ENCODE data around the gene PIGB. TPM values are rescaled to one million over a fixed set of nuclear protein-coding genes. Genes with fewer than 3 reads are reported as not detected.

Gene PIGB
- total and polyA plus RNA-seq, 2 donors, result 8.5 to 14.1 TPM

DNA sequence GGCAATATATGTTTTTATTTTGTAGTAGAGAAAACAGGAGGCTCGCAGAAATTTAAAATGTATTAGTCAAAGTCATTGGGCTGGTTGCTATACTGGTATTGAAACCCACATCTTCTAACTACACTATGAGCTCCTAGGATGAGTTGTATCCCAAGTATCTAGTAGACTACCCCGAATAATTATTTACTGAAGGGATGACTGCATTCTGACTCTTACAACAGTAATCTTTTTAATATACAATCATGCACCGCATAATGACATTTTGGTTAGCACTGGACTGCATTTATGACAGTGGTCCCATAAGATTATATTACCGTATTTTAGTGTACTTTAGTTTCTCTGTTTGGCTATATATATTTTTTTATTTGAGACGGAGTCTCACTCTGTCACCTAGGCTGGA is 15.3 kb downstream of the PIGB start:
- Histone ChIP-seq H3K4me1 (ENCODE audit: insufficient read depth) (no peaks in the 10 kb centered on the region), H3K36me3 (ENCODE audit: insufficient read depth) (no peaks in the 10 kb centered on the region), H3K4me3 (ENCODE audit: low read depth, low read length) (no peak overlapping the region), H3K27ac (ENCODE audit: low read depth) (no peak overlapping the region)
- no peak for DNase-seq (ENCODE audit: extremely low spot score)
- 96% methylated on average over 5 of the region's 5 CpGs for WGBS

DNA sequence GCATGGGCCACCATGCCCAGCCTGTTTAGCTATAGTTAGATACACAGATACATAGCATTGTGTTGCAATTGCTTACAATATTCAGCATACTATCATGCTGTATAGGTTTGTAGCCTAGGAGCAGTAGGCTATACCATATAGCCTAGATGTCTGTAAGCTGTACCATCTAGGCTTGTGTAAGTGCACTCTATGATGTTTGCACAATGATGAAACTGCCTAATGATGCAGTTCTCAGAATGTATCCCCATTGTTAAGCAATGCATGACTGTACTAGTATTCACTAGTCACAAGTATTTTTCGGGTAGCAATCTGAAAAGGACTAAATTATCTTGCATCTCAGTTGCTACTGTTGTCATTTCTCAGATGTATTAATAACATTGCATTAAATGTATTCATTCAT is 16.0 kb downstream of the PIGB start:
- no peak overlapping the region for H3K4me3 ChIP-seq (ENCODE audit: low read depth, low read length)
- DNase-seq (ENCODE audit: extremely low spot score), result no peak
- H3K4me1 ChIP-seq (ENCODE audit: insufficient read depth), result no peaks in the 10 kb centered on the region
- 97% methylated on average over 1 of the region's 1 CpG for WGBS
- no peak overlapping the region for H3K27ac ChIP-seq (ENCODE audit: low read depth)
- no peaks in the 10 kb centered on the region for H3K36me3 ChIP-seq (ENCODE audit: insufficient read depth)

DNA sequence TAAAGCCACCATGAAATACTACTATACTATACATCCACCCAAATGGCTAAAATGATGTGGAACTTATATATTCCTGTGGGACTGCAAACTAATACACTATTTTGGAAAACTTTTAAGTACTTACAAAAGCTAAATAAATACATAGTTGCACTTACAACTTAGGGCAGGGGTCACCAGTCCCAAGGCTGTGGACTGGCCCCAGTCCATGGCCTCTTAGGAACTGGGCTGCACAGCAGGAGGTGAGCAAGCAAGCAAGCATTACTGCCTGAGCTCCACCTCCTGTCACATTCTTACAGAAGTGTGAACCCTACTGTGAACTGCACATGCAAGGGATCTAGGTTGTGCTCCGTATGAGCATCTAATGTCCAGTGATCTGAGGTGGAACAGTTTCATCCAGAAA is 18.1 kb downstream of the PIGB start:
- 83% methylated on average over 1 of the region's 1 CpG for WGBS
- Histone ChIP-seq H3K4me1 (ENCODE audit: insufficient read depth) (no peaks in the 10 kb centered on the region), H3K4me3 (ENCODE audit: low read depth, low read length) (no peak overlapping the region), H3K36me3 (ENCODE audit: insufficient read depth) (peaks cover 2% of the 10 kb centered on the region), H3K27ac (ENCODE audit: low read depth) (no peak overlapping the region)
- no peak for DNase-seq (ENCODE audit: extremely low spot score)

DNA sequence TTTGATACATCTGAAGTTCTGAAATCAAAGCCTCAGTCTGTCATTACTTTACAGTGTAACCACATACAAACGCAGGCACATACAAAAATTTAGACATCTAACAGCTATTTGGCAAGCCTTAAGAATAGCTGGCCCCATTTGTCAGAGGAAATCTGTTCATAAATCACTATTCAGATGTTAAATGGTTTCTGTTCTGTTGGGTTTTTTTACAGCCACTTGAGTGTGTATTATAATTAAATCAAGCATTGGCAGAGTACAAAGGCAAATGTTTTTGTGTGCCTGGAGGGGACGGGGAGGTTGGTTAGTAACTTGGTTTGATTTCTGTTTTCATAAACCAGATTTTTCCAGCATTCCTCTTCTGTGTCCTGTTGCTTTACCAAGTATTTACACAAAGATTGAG is 24.1 kb downstream of the PIGB start:
- H3K4me3 ChIP-seq (ENCODE audit: low read depth, low read length), result no peak overlapping the region
- H3K27ac ChIP-seq (ENCODE audit: low read depth), result no peak overlapping the region
- no peaks in the 10 kb centered on the region for H3K4me1 ChIP-seq (ENCODE audit: insufficient read depth)
- DNase-seq (ENCODE audit: extremely low spot score), result peak; percentile 17
- 45% methylated on average over 2 of the region's 2 CpGs for WGBS
- peaks cover 4% of the 10 kb centered on the region for H3K36me3 ChIP-seq (ENCODE audit: insufficient read depth)

DNA sequence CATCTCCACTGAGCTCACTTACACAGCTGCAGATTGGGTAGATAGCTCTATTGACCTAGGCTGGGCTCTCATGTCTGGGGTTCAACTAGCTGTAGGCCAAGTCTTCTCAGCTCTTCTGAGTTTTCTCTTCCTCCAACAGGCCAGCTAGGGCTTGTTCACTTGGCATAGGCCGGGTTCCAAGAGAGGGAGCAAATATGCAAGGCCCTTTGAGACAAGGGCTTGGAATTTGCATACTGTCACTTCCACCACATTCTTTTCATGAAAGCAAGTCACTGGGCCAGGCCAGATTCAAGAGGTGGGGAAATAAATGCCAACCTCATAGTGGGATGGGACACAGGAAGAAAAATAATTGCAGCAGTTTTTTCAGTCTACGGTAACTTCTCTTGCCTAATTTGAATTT is 25.2 kb downstream of the PIGB start:
- no peaks in the 10 kb centered on the region for H3K4me1 ChIP-seq (ENCODE audit: insufficient read depth)
- H3K4me3 ChIP-seq (ENCODE audit: low read depth, low read length), result no peak overlapping the region
- H3K36me3 ChIP-seq (ENCODE audit: insufficient read depth), result peaks cover 4% of the 10 kb centered on the region
- no peak for DNase-seq (ENCODE audit: extremely low spot score)
- WGBS, result 88% methylated on average over 2 of the region's 2 CpGs
- H3K27ac ChIP-seq (ENCODE audit: low read depth), result no peak overlapping the region

DNA sequence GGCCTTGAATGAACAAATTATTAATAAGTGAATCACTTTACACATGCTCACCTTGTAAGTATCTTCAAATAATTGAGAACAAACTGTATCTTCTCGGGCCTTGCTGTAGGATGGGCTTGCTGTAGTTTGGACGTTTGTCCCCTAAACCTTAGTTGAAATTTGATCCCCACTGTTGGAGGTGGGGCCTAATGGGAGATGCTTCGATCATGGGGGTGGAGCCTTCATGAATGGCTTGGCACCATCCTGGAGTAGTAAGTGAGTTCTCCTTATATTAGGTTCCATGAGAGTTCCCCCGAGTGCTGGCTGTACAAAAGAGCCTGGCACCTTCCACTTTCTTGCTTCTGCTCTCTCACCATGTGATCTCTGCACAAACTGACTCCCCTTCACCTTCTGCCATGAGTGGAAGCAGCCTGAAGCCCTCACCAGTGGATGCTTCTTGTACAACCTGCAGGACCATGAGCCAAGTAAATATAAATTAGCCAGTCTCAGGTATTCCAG is 29.3 kb downstream of the PIGB start:
- Histone ChIP-seq H3K27ac (ENCODE audit: low read depth) (no peak overlapping the region), H3K4me3 (ENCODE audit: low read depth, low read length) (no peak overlapping the region), H3K36me3 (ENCODE audit: insufficient read depth) (peaks cover 2% of the 10 kb centered on the region), H3K4me1 (ENCODE audit: insufficient read depth) (no peaks in the 10 kb centered on the region)
- WGBS, result 68% methylated on average over 4 of the region's 4 CpGs
- no peak for DNase-seq (ENCODE audit: extremely low spot score)

DNA sequence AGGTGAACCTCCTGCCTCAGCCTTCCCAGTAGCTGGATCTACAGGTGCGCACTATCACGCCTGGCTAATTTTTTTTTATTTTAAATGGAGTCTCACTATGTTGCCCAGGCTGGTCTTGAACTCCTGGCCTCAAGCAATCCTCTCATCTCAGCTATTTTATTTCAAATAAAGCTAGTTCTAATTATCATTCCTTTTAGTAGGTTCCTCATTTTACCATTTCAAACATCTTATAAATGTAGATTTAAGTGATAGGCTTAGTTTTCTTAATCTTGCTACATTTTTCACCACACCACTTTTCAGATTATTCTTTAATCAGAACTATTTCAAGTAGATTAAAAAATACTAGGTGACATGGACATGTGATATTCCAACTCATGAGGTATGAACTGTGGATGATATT is 30.3 kb downstream of the PIGB start:
- Histone ChIP-seq H3K4me3 (ENCODE audit: low read depth, low read length) (no peak overlapping the region), H3K27ac (ENCODE audit: low read depth) (no peak overlapping the region), H3K4me1 (ENCODE audit: insufficient read depth) (no peaks in the 10 kb centered on the region), H3K36me3 (ENCODE audit: insufficient read depth) (no peaks in the 10 kb centered on the region)
- no peak for DNase-seq (ENCODE audit: extremely low spot score)
- 100% methylated on average over 2 of the region's 2 CpGs for WGBS

DNA sequence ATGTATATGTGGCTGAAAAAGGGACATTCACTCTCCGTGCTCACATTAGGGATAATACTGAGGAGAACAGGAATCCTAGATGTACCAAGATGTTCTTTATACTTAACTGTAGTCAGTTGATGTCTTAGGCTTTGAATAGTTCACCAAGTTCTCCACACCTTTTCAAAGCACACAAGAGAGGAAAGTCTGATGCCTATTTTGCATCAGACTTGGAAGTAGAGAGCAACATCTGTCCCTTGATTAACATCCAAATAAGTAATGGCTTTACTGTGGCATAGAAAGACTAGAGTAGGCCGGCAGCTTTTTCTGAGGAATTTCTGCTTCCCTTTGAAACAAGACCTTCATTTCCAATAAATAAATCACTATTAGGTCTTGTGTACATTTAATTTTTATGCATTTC is 34.0 kb downstream of the PIGB start:
- Histone ChIP-seq H3K36me3 (ENCODE audit: insufficient read depth) (peaks cover 2% of the 10 kb centered on the region), H3K4me3 (ENCODE audit: low read depth, low read length) (no peak overlapping the region), H3K4me1 (ENCODE audit: insufficient read depth) (no peaks in the 10 kb centered on the region), H3K27ac (ENCODE audit: low read depth) (no peak overlapping the region)
- no peak for DNase-seq (ENCODE audit: extremely low spot score)
- 58% methylated on average over 2 of the region's 2 CpGs for WGBS

DNA sequence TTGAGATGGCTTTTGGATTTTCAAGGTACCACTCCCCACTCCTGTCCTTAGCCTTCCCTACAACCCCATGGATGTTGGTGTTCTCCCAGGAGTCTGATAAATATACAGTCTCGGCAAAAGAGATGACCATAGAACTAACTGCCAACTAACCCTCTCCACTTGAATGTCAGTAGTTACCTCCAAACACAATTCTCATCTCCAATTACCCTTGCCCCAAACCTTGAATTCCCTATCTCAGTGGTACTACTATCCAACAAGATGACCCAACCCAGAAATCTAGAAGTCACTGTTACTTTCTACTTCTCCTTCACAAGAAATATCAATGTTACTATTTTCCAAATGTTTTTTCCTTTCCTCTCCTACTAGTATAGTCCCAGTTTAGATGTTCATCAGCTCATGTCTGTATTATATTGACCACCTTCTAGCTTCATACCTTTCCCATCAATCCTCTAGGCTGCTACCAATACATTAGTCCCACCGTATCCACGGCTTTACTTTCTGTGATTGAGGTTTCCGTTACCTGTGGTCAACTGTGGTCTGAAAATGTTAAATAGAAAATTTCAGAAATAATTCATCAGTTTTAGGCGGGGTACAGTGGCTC is 38.1 kb downstream of the PIGB start:
- H3K27ac ChIP-seq (ENCODE audit: low read depth), result no peak overlapping the region
- no peaks in the 10 kb centered on the region for H3K4me1 ChIP-seq (ENCODE audit: insufficient read depth)
- no peak overlapping the region for H3K4me3 ChIP-seq (ENCODE audit: low read depth, low read length)
- WGBS, result 96% methylated on average over 5 of the region's 5 CpGs
- no peak for DNase-seq (ENCODE audit: extremely low spot score)
- H3K36me3 ChIP-seq (ENCODE audit: insufficient read depth), result peaks cover 2% of the 10 kb centered on the region

DNA sequence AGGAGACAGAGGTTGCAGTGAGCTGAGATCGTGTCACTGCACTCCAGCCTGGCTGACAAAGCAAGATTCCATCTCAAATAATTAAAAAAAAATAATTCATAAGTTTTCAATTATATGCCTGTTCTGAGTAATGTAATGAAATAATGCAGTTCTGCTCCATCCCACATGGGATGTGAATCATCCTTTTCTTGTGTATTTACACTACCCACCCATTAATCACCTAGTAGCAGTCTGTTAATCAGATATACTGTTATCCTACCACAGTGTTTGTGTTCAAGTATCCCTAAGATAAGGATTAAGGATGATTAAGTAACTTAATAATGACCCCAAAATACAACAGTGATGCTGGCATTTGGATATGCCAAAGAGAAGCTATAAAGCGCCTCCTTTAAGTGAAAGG is 38.8 kb downstream of the PIGB start:
- 94% methylated on average over 2 of the region's 2 CpGs for WGBS
- H3K27ac ChIP-seq (ENCODE audit: low read depth), result no peak overlapping the region
- H3K36me3 ChIP-seq (ENCODE audit: insufficient read depth), result peaks cover 3% of the 10 kb centered on the region

DNA sequence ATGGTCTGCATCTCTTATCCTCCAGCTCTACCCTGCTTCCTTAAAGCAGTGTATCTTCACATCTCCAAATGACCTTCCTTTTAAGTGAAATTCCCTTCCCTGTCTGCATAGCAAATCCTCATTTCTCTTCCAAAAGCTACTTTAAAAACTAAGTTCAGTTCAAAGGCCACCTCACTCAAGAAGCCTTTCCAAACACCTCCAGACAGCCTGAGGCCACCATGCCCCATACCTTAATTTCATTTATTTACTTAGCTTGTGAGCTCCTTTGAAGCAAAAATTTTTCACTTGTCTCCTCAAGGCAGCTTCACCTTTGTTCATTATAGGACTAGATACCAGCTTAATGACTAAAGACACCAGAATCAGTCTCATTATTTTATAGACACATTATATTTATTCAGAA is 39.4 kb downstream of the PIGB start:
- no peak for DNase-seq (ENCODE audit: extremely low spot score)
- peaks cover 4% of the 10 kb centered on the region for H3K36me3 ChIP-seq (ENCODE audit: insufficient read depth)
- H3K4me1 ChIP-seq (ENCODE audit: insufficient read depth), result no peaks in the 10 kb centered on the region
- H3K27ac ChIP-seq (ENCODE audit: low read depth), result no peak overlapping the region
- no peak overlapping the region for H3K4me3 ChIP-seq (ENCODE audit: low read depth, low read length)

More for the DNA sequence above, 38.8 kb downstream of the PIGB start:
- Histone ChIP-seq H3K4me1 (ENCODE audit: insufficient read depth) (no peaks in the 10 kb centered on the region), H3K4me3 (ENCODE audit: low read depth, low read length) (no peak overlapping the region)
- no peak for DNase-seq (ENCODE audit: extremely low spot score)

DNA sequence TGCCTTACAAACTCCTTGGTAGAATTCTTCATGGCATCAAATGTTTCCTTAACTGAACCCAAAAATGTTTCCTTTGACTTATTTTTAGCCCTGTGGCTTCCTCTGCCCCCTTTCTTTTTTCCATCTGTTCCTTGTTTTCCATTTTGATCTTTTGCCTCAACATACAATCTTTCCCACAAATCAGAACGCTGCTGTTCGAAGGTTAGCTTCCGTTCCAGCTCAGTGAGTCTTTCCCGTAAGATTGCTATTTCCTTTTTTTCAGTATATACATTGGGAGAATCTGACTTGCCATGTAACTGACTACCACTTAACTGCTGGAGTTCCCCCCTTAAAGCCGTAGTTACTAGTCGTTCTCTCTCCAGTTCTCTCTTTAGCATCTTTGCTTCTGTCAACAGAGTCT is 41.2 kb downstream of the PIGB start:
- no peak overlapping the region for H3K4me3 ChIP-seq (ENCODE audit: low read depth, low read length)
- H3K36me3 ChIP-seq (ENCODE audit: insufficient read depth), result peaks cover 4% of the 10 kb centered on the region
- H3K4me1 ChIP-seq (ENCODE audit: insufficient read depth), result no peaks in the 10 kb centered on the region
- 63% methylated on average over 6 of the region's 6 CpGs for WGBS
- no peak for DNase-seq (ENCODE audit: extremely low spot score)
- no peak overlapping the region for H3K27ac ChIP-seq (ENCODE audit: low read depth)

DNA sequence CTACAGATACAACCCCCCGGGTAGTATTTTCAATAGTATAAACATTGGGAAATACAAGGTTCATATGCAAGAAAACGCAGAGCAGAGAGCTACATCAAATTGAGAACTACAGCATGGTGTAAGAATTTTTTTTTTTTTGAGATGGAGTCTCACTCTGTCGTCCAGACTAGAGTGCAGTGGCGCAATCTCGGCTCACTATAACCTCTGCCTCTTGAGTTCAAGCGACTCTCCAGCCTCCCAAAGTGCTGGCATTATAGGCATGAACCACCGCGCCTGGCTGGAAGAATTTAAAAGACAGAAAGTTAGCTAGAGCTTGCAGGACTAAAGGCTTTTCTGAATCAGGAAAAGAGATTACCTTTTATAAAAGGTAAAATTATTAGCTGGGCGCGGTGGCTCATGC is 42.0 kb downstream of the PIGB start:
- Histone ChIP-seq H3K36me3 (ENCODE audit: insufficient read depth) (peaks cover 4% of the 10 kb centered on the region), H3K27ac (ENCODE audit: low read depth) (no peak overlapping the region), H3K4me1 (ENCODE audit: insufficient read depth) (no peaks in the 10 kb centered on the region), H3K4me3 (ENCODE audit: low read depth, low read length) (no peak overlapping the region)
- DNase-seq (ENCODE audit: extremely low spot score), result no peak
- WGBS, result 82% methylated on average over 10 of the region's 10 CpGs

DNA sequence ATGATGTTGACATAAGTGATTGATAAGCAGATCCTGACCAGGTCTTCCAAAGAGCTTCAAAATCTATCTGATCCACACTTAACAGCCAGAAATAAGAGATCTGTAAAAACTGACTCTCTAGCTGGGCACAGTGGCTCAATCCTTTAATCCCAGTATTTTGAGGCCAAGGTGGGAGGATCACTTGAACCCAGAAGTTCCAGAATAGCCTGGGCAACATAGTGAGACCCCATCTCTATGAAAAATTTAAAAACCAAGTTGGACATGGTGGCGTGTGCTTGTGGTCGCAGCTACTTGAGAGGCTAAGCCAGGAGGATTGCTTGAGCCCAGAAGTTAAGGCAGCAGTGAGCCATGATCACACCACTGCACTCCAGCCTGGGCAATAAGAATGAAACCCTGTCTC is 43.6 kb downstream of the PIGB start:
- 97% methylated on average over 2 of the region's 2 CpGs for WGBS
- H3K36me3 ChIP-seq (ENCODE audit: insufficient read depth), result peaks cover 1% of the 10 kb centered on the region
- no peak for DNase-seq (ENCODE audit: extremely low spot score)
- no peak overlapping the region for H3K27ac ChIP-seq (ENCODE audit: low read depth)
- H3K4me3 ChIP-seq (ENCODE audit: low read depth, low read length), result no peak overlapping the region
- H3K4me1 ChIP-seq (ENCODE audit: insufficient read depth), result no peaks in the 10 kb centered on the region

DNA sequence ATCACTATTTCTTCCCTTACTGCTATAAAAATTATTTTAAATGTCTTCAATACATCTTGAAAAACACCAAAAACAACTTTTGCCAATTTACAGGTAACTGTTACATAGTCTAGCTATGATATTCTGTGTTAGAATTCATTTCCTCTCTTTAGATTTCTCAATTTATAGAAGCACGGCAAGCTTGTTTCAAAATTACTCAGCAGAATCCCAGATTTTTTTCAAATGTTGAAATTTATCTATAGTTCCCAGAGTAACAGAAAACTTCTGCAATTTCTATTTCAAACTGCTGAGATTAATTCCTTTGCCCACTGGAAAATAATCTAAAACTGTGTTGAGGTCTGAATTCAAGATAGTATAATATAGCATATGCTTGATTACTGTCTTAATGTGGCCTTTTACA is 48.0 kb downstream of the PIGB start:
- H3K36me3 ChIP-seq (ENCODE audit: insufficient read depth), result peaks cover 3% of the 10 kb centered on the region
- H3K27ac ChIP-seq (ENCODE audit: low read depth), result no peak overlapping the region
- H3K4me3 ChIP-seq (ENCODE audit: low read depth, low read length), result no peak overlapping the region
- DNase-seq (ENCODE audit: extremely low spot score), result no peak
- H3K4me1 ChIP-seq (ENCODE audit: insufficient read depth), result no peaks in the 10 kb centered on the region
- WGBS, result 83% methylated on average over 1 of the region's 1 CpG
